Nephron progenitor cell (in vitro differentiated cells): Measurements from ENCODE around the gene MTHFR.

Source experiments
- DNase-seq: peaks from one replicate; pipeline ENCODE4 v3.0.0; 2021
- H3K27ac Mint-ChIP-seq: 2 replicates; pipeline ENCODE4 v1.8.0; 2021; ENCODE audit warnings: mild to moderate bottlenecking, moderate library complexity, mixed read lengths
- H3K27me3 Mint-ChIP-seq: 2 replicates; pipeline ENCODE4 v1.8.0; 2021; ENCODE audit warnings: mild to moderate bottlenecking, low read depth, mixed read lengths; ENCODE audit not compliant: poor library complexity
- H3K36me3 Mint-ChIP-seq: 2 replicates; pipeline ENCODE4 v1.8.0; 2021; ENCODE audit warnings: low read depth, mixed read lengths
- H3K4me1 Mint-ChIP-seq: 2 replicates; pipeline ENCODE4 v1.8.0; 2021; ENCODE audit warnings: mixed read lengths
- H3K4me3 Mint-ChIP-seq: 2 replicates; pipeline ENCODE4 v1.8.0; 2021; ENCODE audit warnings: mild to moderate bottlenecking, moderate library complexity, mixed read lengths
- H3K9me3 Mint-ChIP-seq: 2 replicates; pipeline ENCODE4 v1.8.0; 2021; ENCODE audit warnings: mild to moderate bottlenecking, moderate library complexity, mixed read lengths
- CTCF ChIP-seq: fragments of 200-600 bp; sonication (generic); IDR thresholded peaks from 2 replicates; pipeline ENCODE4 v1.5.0; 2021; ENCODE audit warnings: antibody characterized with exemption

MTHFR gene

GRCh38 chr1:11786168-11786567 is 19.6 kb downstream of the MTHFR start:
- no peak for DNase-seq
- Mint-ChIP-seq H3K4me3 (no peak overlapping the region), H3K27me3 (no peaks in the 10 kb centered on the region), H3K27ac (no peak overlapping the region), H3K9me3 (no peaks in the 10 kb centered on the region), H3K4me1 (peaks cover 71% of the 10 kb centered on the region), H3K36me3 (peaks cover 8% of the 10 kb centered on the region)
- no peak for TF ChIP-seq CTCF

GRCh38 chr1:11784993-11785769 is 20.6 kb downstream of the MTHFR start:
- peaks cover under 1% of the 10 kb centered on the region for H3K36me3 Mint-ChIP-seq
- peaks cover 69% of the 10 kb centered on the region for H3K4me1 Mint-ChIP-seq
- H3K9me3 Mint-ChIP-seq = no peaks in the 10 kb centered on the region
- no peak overlapping the region for H3K27ac Mint-ChIP-seq
- peak; percentile 78 for DNase-seq
- TF ChIP-seq CTCF = peak; percentile 72
- no peak overlapping the region for H3K4me3 Mint-ChIP-seq
- no peaks in the 10 kb centered on the region for H3K27me3 Mint-ChIP-seq

GRCh38 chr1:11784256-11784992 is 21.3 kb downstream of the MTHFR start:
- Mint-ChIP-seq H3K36me3 (no peaks in the 10 kb centered on the region), H3K4me3 (no peak overlapping the region), H3K27me3 (no peaks in the 10 kb centered on the region), H3K4me1 (peaks cover 64% of the 10 kb centered on the region), H3K27ac (no peak overlapping the region), H3K9me3 (no peaks in the 10 kb centered on the region)
- TF ChIP-seq CTCF = no peak
- DNase-seq = no peak

- Mint-ChIP-seq H3K27me3 (no peaks in the 10 kb centered on the region), H3K27ac (no peak overlapping the region), H3K9me3 (no peaks in the 10 kb centered on the region), H3K4me1 (peaks cover 58% of the 10 kb centered on the region), H3K4me3 (no peak overlapping the region), H3K36me3 (no peaks in the 10 kb centered on the region)
- DNase-seq = no peak
- TF ChIP-seq CTCF = no peak
Observed at GRCh38 chr1:11783556-11783955, 22.2 kb downstream of the MTHFR start.

GRCh38 chr1:11782127-11782708 is 23.5 kb downstream of the MTHFR start:
- no peak for TF ChIP-seq CTCF
- Mint-ChIP-seq H3K4me1 (peaks cover 46% of the 10 kb centered on the region), H3K36me3 (no peaks in the 10 kb centered on the region), H3K27me3 (no peaks in the 10 kb centered on the region), H3K9me3 (no peaks in the 10 kb centered on the region), H3K27ac (no peak overlapping the region), H3K4me3 (no peak overlapping the region)
- no peak for DNase-seq
